ENCODE results near the gene DOP1B.

Gene DOP1B

GRCh38 chr21:36185523-36185922, 28.9 kb downstream of the DOP1B start:
- no peaks in the 10 kb centered on the region for H4K20me1 ChIP-seq (ENCODE audit: insufficient read depth)
- no peak overlapping the region for H3K27ac ChIP-seq
- H3K4me3 ChIP-seq (IDR thresholded peaks at IDR 0.05; ENCODE audit: insufficient read depth, low read depth, low read length): no peak overlapping the region
- no peak for TF ChIP-seq CTCF (conservative IDR thresholded peaks at IDR 0.05; ENCODE audit: low read depth, low read length)
- no peak overlapping the region for H2AFZ ChIP-seq (ENCODE audit: low read depth)
- H3K4me1 ChIP-seq (ENCODE audit: low read depth, poor library complexity, severe bottlenecking): no peaks in the 10 kb centered on the region
- no peaks in the 10 kb centered on the region for H3K27me3 ChIP-seq (ENCODE audit: insufficient read depth, low read depth)
- no peaks in the 10 kb centered on the region for H3K36me3 ChIP-seq (ENCODE audit: insufficient read depth)
- no peak overlapping the region for H3K9ac ChIP-seq
- no peaks in the 10 kb centered on the region for H3K79me2 ChIP-seq (ENCODE audit: insufficient read depth, low read depth)
- H3K4me2 ChIP-seq: no peak overlapping the region

- no peaks in the 10 kb centered on the region for H3K4me1 ChIP-seq (ENCODE audit: low read depth, poor library complexity, severe bottlenecking)
- H3K4me2 ChIP-seq: no peak overlapping the region
Observed at GRCh38 chr21:36186081-36186480, 29.5 kb downstream of the DOP1B start.

GRCh38 chr21:36186506-36187399, 30.1 kb downstream of the DOP1B start:
- Histone ChIP-seq H3K79me2 (ENCODE audit: insufficient read depth, low read depth) (no peaks in the 10 kb centered on the region), H4K20me1 (ENCODE audit: insufficient read depth) (no peaks in the 10 kb centered on the region), H3K36me3 (ENCODE audit: insufficient read depth) (no peaks in the 10 kb centered on the region), H3K4me2 (no peak overlapping the region), H2AFZ (ENCODE audit: low read depth) (no peak overlapping the region), H3K4me3 (IDR thresholded peaks at IDR 0.05; ENCODE audit: insufficient read depth, low read depth, low read length) (no peak overlapping the region), H3K4me1 (ENCODE audit: low read depth, poor library complexity, severe bottlenecking) (no peaks in the 10 kb centered on the region), H3K27me3 (ENCODE audit: insufficient read depth, low read depth) (no peaks in the 10 kb centered on the region), H3K9ac (no peak overlapping the region), H3K27ac (no peak overlapping the region)
- TF ChIP-seq CTCF (conservative IDR thresholded peaks at IDR 0.05; ENCODE audit: low read depth, low read length): no peak

More at GRCh38 chr21:36186081-36186480, 29.5 kb downstream of the DOP1B start:
- Histone ChIP-seq H3K4me3 (IDR thresholded peaks at IDR 0.05; ENCODE audit: insufficient read depth, low read depth, low read length) (no peak overlapping the region), H3K79me2 (ENCODE audit: insufficient read depth, low read depth) (no peaks in the 10 kb centered on the region), H3K27ac (no peak overlapping the region), H2AFZ (ENCODE audit: low read depth) (no peak overlapping the region), H4K20me1 (ENCODE audit: insufficient read depth) (no peaks in the 10 kb centered on the region), H3K36me3 (ENCODE audit: insufficient read depth) (no peaks in the 10 kb centered on the region), H3K27me3 (ENCODE audit: insufficient read depth, low read depth) (no peaks in the 10 kb centered on the region), H3K9ac (no peak overlapping the region)
- TF ChIP-seq CTCF (conservative IDR thresholded peaks at IDR 0.05; ENCODE audit: low read depth, low read length): no peak

GRCh38 chr21:36188081-36188681, 31.6 kb downstream of the DOP1B start:
- Histone ChIP-seq H3K79me2 (ENCODE audit: insufficient read depth, low read depth) (no peaks in the 10 kb centered on the region), H3K27me3 (ENCODE audit: insufficient read depth, low read depth) (no peaks in the 10 kb centered on the region), H3K36me3 (ENCODE audit: insufficient read depth) (no peaks in the 10 kb centered on the region), H3K27ac (no peak overlapping the region), H3K4me2 (no peak overlapping the region), H3K4me1 (ENCODE audit: low read depth, poor library complexity, severe bottlenecking) (no peaks in the 10 kb centered on the region), H2AFZ (ENCODE audit: low read depth) (no peak overlapping the region), H3K9ac (no peak overlapping the region), H3K4me3 (IDR thresholded peaks at IDR 0.05; ENCODE audit: insufficient read depth, low read depth, low read length) (no peak overlapping the region), H4K20me1 (ENCODE audit: insufficient read depth) (no peaks in the 10 kb centered on the region)
- TF ChIP-seq CTCF (conservative IDR thresholded peaks at IDR 0.05; ENCODE audit: low read depth, low read length): no peak

All from KMS-11 (cell line).